Measurements from ENCODE around the gene SLK. TPM values are rescaled to one million over a fixed set of nuclear protein-coding genes. Genes with fewer than 3 reads are reported as not detected.

The SLK gene
- total and polyA plus RNA-seq, 2 experiments from 2014 or later = 13.8 to 43.6 TPM

GRCh38 chr10:103983367-103983911, 16.5 kb downstream of the SLK start:
- Histone ChIP-seq H3K36me3 (replicated peaks; ENCODE audit: insufficient read depth, low read depth) (no peaks in the 10 kb centered on the region), H2AFZ (no peak overlapping the region), H3K9me3 (ENCODE audit: low read depth) (no peaks in the 10 kb centered on the region), H4K20me1 (ENCODE audit: insufficient read depth, poor library complexity, severe bottlenecking) (peaks cover 22% of the 10 kb centered on the region), H3K4me3 (no peak overlapping the region), H3K9me2 (replicated peaks; ENCODE audit: insufficient read depth) (no peaks in the 10 kb centered on the region), H3K27ac (no peak overlapping the region), H3K4me1 (ENCODE audit: insufficient read depth) (no peaks in the 10 kb centered on the region), H3K4me2 (peak overlapping the region; percentile 9), H3K27me3 (no peaks in the 10 kb centered on the region), H3K79me2 (peaks cover 96% of the 10 kb centered on the region)
- TF ChIP-seq EZH2 (IDR thresholded peaks at IDR 0.05; ENCODE audit: borderline replicate concordance) (no peak), CTCF (IDR thresholded peaks at IDR 0.05; ENCODE audit: poor library complexity) (no peak), EZH2phosphoT487 (IDR thresholded peaks at IDR 0.05; ENCODE audit: low read depth, severe bottlenecking, unreplicated experiment) (no peak)
- WGBS (ENCODE audit: low lambda C conversion rate, missing lambda C conversion rate) = 59% methylated on average over 4 of the region's 4 CpGs
- DNase-seq (ENCODE audit: low spot score) = no peak

- H3K36me3 ChIP-seq (replicated peaks; ENCODE audit: insufficient read depth, low read depth) = no peaks in the 10 kb centered on the region
- no peak overlapping the region for H3K4me3 ChIP-seq
- no peaks in the 10 kb centered on the region for H3K27me3 ChIP-seq
- no peaks in the 10 kb centered on the region for H3K9me2 ChIP-seq (replicated peaks; ENCODE audit: insufficient read depth)
- H3K9me3 ChIP-seq (ENCODE audit: low read depth) = no peaks in the 10 kb centered on the region
- no peak overlapping the region for H3K4me2 ChIP-seq
- peaks cover 28% of the 10 kb centered on the region for H4K20me1 ChIP-seq (ENCODE audit: insufficient read depth, poor library complexity, severe bottlenecking)
- peaks cover 4% of the 10 kb centered on the region for H3K4me1 ChIP-seq (ENCODE audit: insufficient read depth)
- no peak overlapping the region for H2AFZ ChIP-seq
- DNase-seq (ENCODE audit: low spot score) = no peak
- peaks cover 89% of the 10 kb centered on the region for H3K79me2 ChIP-seq
- no peak overlapping the region for H3K27ac ChIP-seq
- TF ChIP-seq EZH2 (IDR thresholded peaks at IDR 0.05; ENCODE audit: borderline replicate concordance) = no peak
- no peak for TF ChIP-seq EZH2phosphoT487 (IDR thresholded peaks at IDR 0.05; ENCODE audit: low read depth, severe bottlenecking, unreplicated experiment)
- TF ChIP-seq CTCF (IDR thresholded peaks at IDR 0.05; ENCODE audit: poor library complexity) = no peak
Observed at GRCh38 chr10:103985726-103986125, 18.8 kb downstream of the SLK start.

GRCh38 chr10:103986360-103986759, 19.4 kb downstream of the SLK start:
- peaks cover 28% of the 10 kb centered on the region for H4K20me1 ChIP-seq (ENCODE audit: insufficient read depth, poor library complexity, severe bottlenecking)
- H3K79me2 ChIP-seq = peaks cover 83% of the 10 kb centered on the region
- 88% methylated on average over 7 of the region's 7 CpGs for WGBS (ENCODE audit: low lambda C conversion rate, missing lambda C conversion rate)
- DNase-seq (ENCODE audit: low spot score) = no peak
- no peaks in the 10 kb centered on the region for H3K9me3 ChIP-seq (ENCODE audit: low read depth)
- TF ChIP-seq CTCF (IDR thresholded peaks at IDR 0.05; ENCODE audit: poor library complexity) = no peak
- no peak for TF ChIP-seq EZH2 (IDR thresholded peaks at IDR 0.05; ENCODE audit: borderline replicate concordance)
- TF ChIP-seq EZH2phosphoT487 (IDR thresholded peaks at IDR 0.05; ENCODE audit: low read depth, severe bottlenecking, unreplicated experiment) = no peak
- H3K4me1 ChIP-seq (ENCODE audit: insufficient read depth) = peaks cover 4% of the 10 kb centered on the region
- no peak overlapping the region for H3K4me2 ChIP-seq
- H3K9me2 ChIP-seq (replicated peaks; ENCODE audit: insufficient read depth) = no peaks in the 10 kb centered on the region
- no peak overlapping the region for H3K4me3 ChIP-seq
- no peaks in the 10 kb centered on the region for H3K36me3 ChIP-seq (replicated peaks; ENCODE audit: insufficient read depth, low read depth)
- no peaks in the 10 kb centered on the region for H3K27me3 ChIP-seq
- no peak overlapping the region for H2AFZ ChIP-seq
- H3K27ac ChIP-seq = no peak overlapping the region

GRCh38 chr10:103990121-103990520, 23.2 kb downstream of the SLK start:
- TF ChIP-seq EZH2 (IDR thresholded peaks at IDR 0.05; ENCODE audit: borderline replicate concordance) (no peak), EZH2phosphoT487 (IDR thresholded peaks at IDR 0.05; ENCODE audit: low read depth, severe bottlenecking, unreplicated experiment) (no peak), CTCF (IDR thresholded peaks at IDR 0.05; ENCODE audit: poor library complexity) (no peak)
- peaks cover 50% of the 10 kb centered on the region for H3K79me2 ChIP-seq
- H3K4me1 ChIP-seq (ENCODE audit: insufficient read depth) = peaks cover 4% of the 10 kb centered on the region
- no peaks in the 10 kb centered on the region for H3K36me3 ChIP-seq (replicated peaks; ENCODE audit: insufficient read depth, low read depth)
- no peak overlapping the region for H2AFZ ChIP-seq
- H3K9me3 ChIP-seq (ENCODE audit: low read depth) = no peaks in the 10 kb centered on the region
- H3K4me3 ChIP-seq = no peak overlapping the region
- DNase-seq (ENCODE audit: low spot score) = no peak
- WGBS (ENCODE audit: low lambda C conversion rate, missing lambda C conversion rate) = 63% methylated on average over 3 of the region's 3 CpGs
- H4K20me1 ChIP-seq (ENCODE audit: insufficient read depth, poor library complexity, severe bottlenecking) = peaks cover 12% of the 10 kb centered on the region
- no peak overlapping the region for H3K27ac ChIP-seq
- H3K27me3 ChIP-seq = no peaks in the 10 kb centered on the region
- no peak overlapping the region for H3K4me2 ChIP-seq
- no peaks in the 10 kb centered on the region for H3K9me2 ChIP-seq (replicated peaks; ENCODE audit: insufficient read depth)
